ENCODE data around the gene SLC12A7.

DNA sequence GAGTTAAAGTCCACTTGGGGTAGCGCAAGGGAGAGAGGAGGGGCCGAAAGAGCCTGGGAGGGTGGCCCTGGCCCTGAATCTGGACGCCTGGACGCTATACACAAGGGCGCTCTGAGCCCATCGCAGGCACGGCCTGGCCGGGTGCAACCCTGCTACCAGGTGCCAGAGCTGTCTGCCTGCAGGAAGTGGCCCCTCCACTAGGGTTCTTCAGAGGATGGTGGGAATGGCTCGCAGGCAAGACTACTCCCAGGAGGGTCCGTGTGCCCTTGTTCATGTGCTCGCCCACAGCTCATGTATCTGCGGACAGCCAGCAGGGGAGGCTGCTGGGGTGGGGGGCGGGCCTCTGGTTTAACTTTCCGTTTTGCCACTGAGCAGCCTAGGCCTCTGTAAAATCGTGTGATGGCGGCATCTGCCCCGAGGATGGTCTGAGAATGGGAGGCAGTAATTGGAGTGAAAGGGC, 104.6 kb downstream of the SLC12A7 start:
- TF ChIP-seq CTCF (IDR thresholded peaks at IDR 0.05), result no peak
- TF ChIP-seq POLR2A (IDR thresholded peaks at IDR 0.05), result no peak

All from testis (tissue), 2 donors.